Keratinocyte (primary cell): ENCODE data around the gene ITPK1.

Experiments
- CTCF ChIP-seq, 3 experiments: IDR thresholded peaks in 1 of 3; conservative IDR thresholded peaks in 1 of 3; optimal IDR thresholded peaks in 1 of 3; 2 replicates in 2 of 3; 3 replicates in 1 of 3; pipeline versions ENCODE3 to v1.5.1; 2011; ENCODE audit warnings: low read length in 3 of 3, mild to moderate bottlenecking in 3 of 3, moderate library complexity in 2 of 3, control low read depth in 1 of 3, inconsistent platforms in 1 of 3; ENCODE audit not compliant: insufficient read depth in 2 of 3; ENCODE audit errors: extremely low read depth in 1 of 3
- EZH2 ChIP-seq: IDR thresholded peaks from one replicate; pipeline ENCODE4 v1.6.1; 2012; ENCODE audit warnings: inconsistent platforms, mild to moderate bottlenecking, low read length, moderate library complexity

- no peak for TF ChIP-seq CTCF (optimal IDR thresholded peaks at IDR 0.05 in 1 of 3, IDR thresholded peaks at IDR 0.05 in 1 of 3, conservative IDR thresholded peaks at IDR 0.05 in 1 of 3; ENCODE audit: extremely low read depth in 1 of 3, insufficient read depth in 2 of 3, low read length in 3 of 3)
- TF ChIP-seq EZH2: no peak
These were observed 2.1 kb downstream of the ITPK1 start for GRCh38 chr14:93113678-93114067.
